IPS-18c (cell line): ENCODE measurements around the gene INTS2.
A peak's percentile ranks its signal among the peaks of the same experiment; 100 is the strongest.
"Not testable (repeated sequence)": the region's sequence is repeated elsewhere in the genome, so short reads cannot be mapped to it uniquely, and the experiment has no call there.

Experiments
- H3K4me3 ChIP-seq: 2 replicates; pipeline ENCODE4 v1.7.0; 2013; ENCODE audit warnings: low read depth, mild to moderate bottlenecking, low read length, moderate library complexity; ENCODE audit not compliant: insufficient read depth
- H3K9me3 ChIP-seq: one replicate; pipeline ENCODE4 v1.6.1; 2013; ENCODE audit warnings: mild to moderate bottlenecking, low read length, moderate library complexity; ENCODE audit not compliant: control insufficient read depth, insufficient read depth

Gene INTS2

DNA sequence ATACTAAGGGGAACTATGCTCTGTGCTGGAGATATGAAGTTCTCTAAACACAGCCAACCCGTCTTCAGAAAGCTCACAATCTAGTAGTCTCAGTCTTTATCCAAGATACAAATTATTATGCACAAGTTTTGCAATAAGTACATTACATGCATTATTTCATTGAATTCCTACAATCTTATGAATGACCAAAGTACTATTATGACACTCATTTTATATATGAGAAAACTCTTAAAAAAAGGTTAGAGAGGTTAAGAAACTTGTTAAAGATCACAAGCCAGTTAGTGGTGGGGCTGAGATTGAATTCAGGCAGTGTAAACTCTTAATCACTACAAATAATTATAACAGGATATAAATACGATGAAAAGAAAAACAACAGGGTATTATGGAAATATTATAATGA lies 59.7 kb downstream of the INTS2 start:
- no peaks in the 10 kb centered on the region for H3K9me3 ChIP-seq
- no peak overlapping the region for H3K4me3 ChIP-seq

DNA sequence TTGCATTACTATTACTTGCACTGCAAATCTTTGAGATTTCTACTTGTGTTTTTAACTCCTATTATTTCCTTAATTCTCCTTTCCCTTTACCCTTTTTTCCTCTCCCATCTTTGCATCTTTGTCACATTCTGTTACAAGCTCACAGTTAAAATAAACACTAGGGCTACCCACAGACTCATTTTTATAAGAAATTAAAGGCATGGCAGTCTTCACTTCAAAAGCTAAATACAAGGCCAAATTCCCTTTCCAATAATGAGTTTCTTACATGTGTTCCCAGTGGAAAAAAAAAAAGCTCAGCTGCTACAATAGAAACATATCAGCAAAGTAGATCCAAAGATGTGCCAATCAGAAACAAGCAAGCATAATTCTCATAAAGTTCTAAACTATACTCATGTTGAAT lies 60.7 kb downstream of the INTS2 start:
- Histone ChIP-seq H3K9me3 (no peaks in the 10 kb centered on the region), H3K4me3 (no peak overlapping the region)

DNA sequence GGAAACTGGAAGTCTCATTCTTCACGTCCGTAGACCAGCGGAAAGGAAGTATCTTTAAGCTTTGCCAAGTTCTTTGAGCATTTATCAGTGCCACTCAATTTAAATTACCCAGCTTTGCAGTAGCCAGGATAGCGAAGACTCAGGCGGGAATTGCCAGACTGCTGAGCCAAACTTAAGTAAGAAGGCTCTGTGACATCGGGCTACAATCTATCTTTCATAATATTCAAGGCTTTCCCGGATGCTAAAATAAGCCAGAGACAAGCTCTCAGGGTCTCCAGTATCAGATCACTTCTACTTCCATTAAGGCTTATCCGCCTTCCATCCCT lies 64.0 kb downstream of the INTS2 start:
- Histone ChIP-seq H3K9me3 (no peaks in the 10 kb centered on the region), H3K4me3 (peak overlapping the region; percentile 63)

DNA sequence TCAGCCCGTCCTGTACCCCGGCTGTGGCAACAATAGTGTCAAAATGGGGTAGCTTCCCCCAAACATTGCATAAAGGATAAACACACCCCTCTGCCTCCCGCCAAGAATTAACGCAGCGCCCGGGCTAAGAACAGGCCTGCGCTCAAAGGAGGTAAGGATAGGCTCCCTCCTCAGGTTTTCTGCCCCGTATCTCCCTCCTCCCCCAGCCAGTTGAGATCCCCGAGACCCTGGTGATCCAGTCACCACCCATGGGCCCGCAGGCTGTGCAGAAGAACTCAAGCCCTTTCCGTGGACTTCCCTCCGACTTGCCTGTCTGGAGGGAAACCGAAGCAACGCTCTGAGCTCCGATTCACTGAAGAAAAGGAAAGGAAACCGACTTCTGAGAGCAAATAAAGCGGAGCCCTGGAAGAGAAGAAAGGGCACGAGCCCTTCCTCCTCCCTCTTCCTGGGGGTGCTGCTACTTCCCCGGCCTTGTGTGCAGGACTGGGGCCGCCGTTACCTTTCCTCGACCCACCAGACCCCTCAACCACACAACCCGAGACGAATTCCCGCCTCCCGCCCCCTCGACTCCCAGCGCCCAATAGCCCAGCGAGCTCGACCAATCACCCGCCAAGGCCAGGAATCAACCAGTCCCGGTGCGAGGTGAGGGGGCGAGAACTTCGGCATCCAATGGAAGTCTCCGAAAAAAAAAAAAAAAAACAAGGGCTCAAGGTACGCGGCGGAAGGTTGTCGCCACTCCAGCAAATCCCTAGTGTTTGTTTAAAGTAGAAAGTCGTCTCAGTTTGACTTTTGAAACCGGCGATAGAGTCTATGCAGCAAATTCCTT lies 64.6 kb downstream of the INTS2 start, which contains the start of gene BRIP1:
TSS of gene BRIP1 (minus strand) at position 554 of the 826 bp plus-strand sequence. CDS start 1,989 bp downstream, outside the sequence.
- H3K4me3 ChIP-seq, result peak within 1 kb of the TSS; percentile 63
- no peaks in the 10 kb centered on the region for H3K9me3 ChIP-seq

DNA sequence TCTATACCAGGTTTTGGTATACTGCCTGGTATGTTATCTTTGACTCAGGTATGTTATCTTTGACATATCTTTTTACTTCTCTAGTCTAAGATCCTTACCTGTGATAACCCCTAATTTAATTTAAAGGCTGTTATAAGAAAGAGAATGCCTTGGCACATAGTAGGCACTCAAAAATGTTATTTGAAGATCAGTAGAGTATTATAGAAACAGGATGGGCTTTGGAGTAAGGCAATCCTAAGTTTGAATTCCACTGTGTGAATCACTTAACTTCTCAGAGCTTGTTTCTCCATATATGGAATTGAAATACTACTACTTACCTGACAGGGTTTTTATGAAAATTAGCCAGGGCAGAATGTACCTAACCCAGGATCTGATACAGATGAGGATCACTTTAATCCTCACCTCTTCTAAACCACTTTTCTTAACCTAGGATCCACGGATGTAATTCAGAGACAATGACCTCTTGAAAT lies 65.6 kb downstream of the INTS2 start:
- no peaks in the 10 kb centered on the region for H3K9me3 ChIP-seq
- H3K4me3 ChIP-seq, result peak overlapping the region; percentile 63

- H3K9me3 ChIP-seq, H3K4me3 ChIP-seq: not testable (repeated sequence)
Observed at GRCh38 chr17:61860397-61860796, 67.4 kb downstream of the INTS2 start.

GRCh38 chr17:61856035-61856434 lies 71.7 kb downstream of the INTS2 start:
- Histone ChIP-seq H3K9me3 (no peaks in the 10 kb centered on the region), H3K4me3 (no peak overlapping the region)

- Histone ChIP-seq H3K9me3 (no peaks in the 10 kb centered on the region), H3K4me3 (no peak overlapping the region)
Observed at GRCh38 chr17:61852857-61853256, 74.9 kb downstream of the INTS2 start.

GRCh38 chr17:61849674-61850073 lies 78.1 kb downstream of the INTS2 start:
- no peak overlapping the region for H3K4me3 ChIP-seq
- H3K9me3 ChIP-seq, result no peaks in the 10 kb centered on the region

DNA sequence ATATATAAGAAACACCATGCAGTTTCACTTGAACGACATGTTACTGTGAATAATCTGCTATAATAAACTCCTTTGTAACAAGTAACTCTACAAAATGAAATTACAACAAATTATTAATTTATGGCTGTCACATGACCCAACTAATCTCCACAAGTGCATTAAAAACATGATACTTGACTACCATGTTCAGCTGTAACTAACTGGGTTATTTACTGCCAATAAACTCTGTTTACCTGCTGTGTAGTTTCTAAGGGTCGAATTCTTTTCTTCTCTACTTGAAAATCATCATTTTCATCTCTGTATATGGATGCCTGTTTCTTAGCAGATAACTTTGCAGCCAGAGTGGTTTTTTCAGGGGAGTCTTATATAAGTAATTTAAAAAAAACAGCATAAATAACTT lies 78.9 kb downstream of the INTS2 start:
- Histone ChIP-seq H3K4me3 (no peak overlapping the region), H3K9me3 (no peaks in the 10 kb centered on the region)

- H3K4me3 ChIP-seq, result no peak overlapping the region
- H3K9me3 ChIP-seq, result no peaks in the 10 kb centered on the region
Observed at GRCh38 chr17:61848247-61848646, 79.5 kb downstream of the INTS2 start.

GRCh38 chr17:61847659-61848058 lies 80.1 kb downstream of the INTS2 start:
- H3K4me3 ChIP-seq, result no peak overlapping the region
- no peaks in the 10 kb centered on the region for H3K9me3 ChIP-seq

GRCh38 chr17:61846761-61847375 lies 80.9 kb downstream of the INTS2 start:
- H3K9me3 ChIP-seq, result no peaks in the 10 kb centered on the region
- H3K4me3 ChIP-seq, result no peak overlapping the region

DNA sequence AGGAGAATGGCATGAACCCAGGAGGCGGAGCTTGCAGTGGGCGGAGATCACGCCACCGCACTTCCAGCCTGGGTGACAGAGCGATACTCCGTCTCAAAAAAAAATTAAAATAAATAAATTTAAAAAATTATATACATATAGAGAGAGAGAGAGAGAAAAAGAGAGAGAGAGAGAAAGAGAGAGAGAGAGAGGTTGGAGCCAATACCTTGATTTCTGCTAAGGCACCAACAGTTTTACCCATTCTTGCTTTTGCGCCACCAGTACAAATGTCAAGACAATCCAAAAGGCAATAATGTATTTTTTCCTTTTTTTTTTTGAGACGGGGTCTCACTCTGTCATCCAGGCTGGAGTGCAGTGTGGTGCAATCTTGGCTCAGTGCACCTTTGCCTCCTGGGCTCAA lies 81.7 kb downstream of the INTS2 start:
- Histone ChIP-seq H3K9me3 (no peaks in the 10 kb centered on the region), H3K4me3 (no peak overlapping the region)

DNA sequence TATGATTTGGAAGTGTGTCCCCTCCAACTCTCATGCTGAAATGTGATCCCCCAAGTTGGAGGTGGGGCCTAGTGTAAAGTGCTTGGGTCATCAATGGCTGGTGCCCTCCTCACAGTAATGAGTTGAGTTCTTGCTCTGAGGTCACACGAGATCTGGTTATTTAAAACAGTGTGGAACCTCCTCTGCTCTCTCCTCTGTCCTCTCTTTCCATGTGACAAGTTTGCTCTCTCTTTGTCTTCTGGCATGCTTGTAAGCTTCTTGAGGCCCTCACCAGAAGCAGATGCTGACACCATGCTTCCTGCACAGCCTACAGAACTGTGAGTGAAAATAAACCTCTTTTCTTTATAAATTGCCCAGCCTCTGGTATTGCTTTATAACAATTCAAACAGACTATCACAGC lies 84.3 kb downstream of the INTS2 start:
- H3K4me3 ChIP-seq, result no peak overlapping the region
- H3K9me3 ChIP-seq, result no peaks in the 10 kb centered on the region

DNA sequence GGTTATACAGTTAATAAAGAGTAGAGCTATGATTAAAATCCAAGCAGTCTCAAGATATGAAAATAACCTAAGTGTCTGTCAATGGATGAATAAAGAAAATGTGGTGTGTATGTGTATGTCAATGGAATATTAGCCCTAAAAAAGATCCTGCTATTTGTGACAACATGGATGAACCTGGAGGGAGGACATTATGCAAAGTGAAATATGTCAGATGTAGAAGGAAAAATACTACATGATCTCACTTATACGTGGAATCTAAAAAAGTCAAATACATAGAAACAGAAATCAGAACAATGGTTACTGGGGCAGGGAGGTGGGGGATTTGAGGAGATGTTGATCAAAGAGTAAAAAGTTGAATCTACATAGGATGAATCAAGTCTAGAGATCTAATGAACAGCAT lies 84.9 kb downstream of the INTS2 start:
- Histone ChIP-seq H3K4me3 (no peak overlapping the region), H3K9me3 (no peaks in the 10 kb centered on the region)

DNA sequence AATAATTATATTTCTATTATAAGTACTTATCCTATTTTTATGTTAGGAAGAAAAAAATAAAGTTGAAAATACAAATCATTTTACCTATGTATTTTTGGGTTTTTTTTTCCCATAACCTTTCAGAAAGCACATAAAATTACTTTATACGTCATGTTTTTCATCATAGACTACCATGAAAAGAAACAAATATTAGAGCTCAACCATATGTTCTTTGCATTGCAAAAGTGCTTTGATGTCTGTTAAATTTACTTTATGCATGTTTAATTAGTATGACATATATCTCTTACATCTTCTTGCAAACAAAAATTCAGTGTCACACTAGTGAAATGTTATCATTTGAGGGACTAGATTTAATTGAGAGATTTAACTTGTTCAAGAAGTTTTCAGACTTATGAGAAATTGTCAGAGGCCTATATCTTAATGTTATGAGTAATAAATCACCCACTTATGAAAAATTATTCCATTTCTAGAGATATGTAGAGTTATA lies 88.4 kb downstream of the INTS2 start:
- H3K4me3 ChIP-seq, result no peak overlapping the region
- no peaks in the 10 kb centered on the region for H3K9me3 ChIP-seq
